HepG2 (cell line): ENCODE data around the gene UGT2A3. TPM values are rescaled to one million over a fixed set of nuclear protein-coding genes. Genes with fewer than 3 reads are reported as not detected.

Source experiments
- IKZF1 ChIP-seq: fragments of 450-650 bp; IDR thresholded peaks from 2 replicates; pipeline ENCODE4 v1.7.1; 2016
- RBAK ChIP-seq: sonication (generic); formaldehyde crosslinking; IDR thresholded peaks from 2 replicates; pipeline ENCODE4 v1.5.1; 2020; ENCODE audit warnings: mild to moderate bottlenecking, missing genetic modification reagents
- THAP9 ChIP-seq: sonication (generic); formaldehyde crosslinking; IDR thresholded peaks from 2 replicates; pipeline ENCODE4; 2020; ENCODE audit warnings: missing genetic modification reagents, mild to moderate bottlenecking, borderline replicate concordance
- ZNF337 ChIP-seq: sonication (generic); formaldehyde crosslinking; IDR thresholded peaks from 2 replicates; pipeline ENCODE4 v1.5.1; 2020; ENCODE audit warnings: missing genetic modification reagents, low read depth, mild to moderate bottlenecking, borderline replicate concordance
- ZNF646 ChIP-seq: sonication (generic); formaldehyde crosslinking; IDR thresholded peaks from 2 replicates; pipeline ENCODE4 v1.9.0; 2021; ENCODE audit warnings: mild to moderate bottlenecking, missing genetic modification reagents
- polyA plus RNA-seq, 8 experiments: library from polyadenylated mRNA; depleted of rRNA in 3 of 8; stranded (reverse) in 7 of 8; unstranded in 1 of 8; fragments of >200 nt; fragmentation: Illumina TruSeq in 4 of 8; extraction: Trizol in 4 of 8; gene quantifications; 2 replicates each; pipeline versions ENCODE4 v1.2.1 to v1.2.3, GENCODE V29; 2011 to 2016; ENCODE audit warnings: low read depth in 4 of 8, missing spikeins in 1 of 8, mixed read lengths in 1 of 8; ENCODE audit not compliant: insufficient read depth in 1 of 8
- total RNA-seq, 5 experiments: library from RNA; depleted of rRNA; stranded (reverse); fragments of >200 nt; fragmentation: Illumina TruSeq; extraction: Trizol; gene quantifications; 2 replicates each; pipeline ENCODE4 v1.2.3, GENCODE V29; 2016; ENCODE audit warnings: low read depth in 1 of 5

Gene UGT2A3
- total and polyA plus RNA-seq, 2 of the 13 experiments (the other 11 are each of a cell fraction or from before 2014, with no cell fraction given): 61.3 to 97.2 TPM

- no peak for TF ChIP-seq ZNF646 (CRISPR knock-in tag)
- no peak for TF ChIP-seq ZNF337 (CRISPR knock-in tag)
- TF ChIP-seq IKZF1: no peak
- no peak for TF ChIP-seq THAP9 (CRISPR knock-in tag)
- no peak for TF ChIP-seq RBAK (CRISPR knock-in tag)
- TF ChIP-seq, all 625 proteins: peak for 0
Observed at GRCh38 chr4:68984947-68985346, 33.3 kb upstream of the UGT2A3 start (continued).
